Activated B cell treated with CpG ODN at 0.5 μM for 24 hours (primary cell): ENCODE results near the gene FAM8A1. TPM values are rescaled to one million over a fixed set of nuclear protein-coding genes. Genes with fewer than 3 reads are reported as not detected.
A peak's percentile ranks its signal among the peaks of the same experiment; 100 is the strongest.
"Not testable (repeated sequence)": the region's sequence is repeated elsewhere in the genome, so short reads cannot be mapped to it uniquely, and the experiment has no call there.

ENCODE experiments used
- ATAC-seq: fragments of 200-7000 bp; cut with Tn5 transposase; one replicate; pipeline ENCODE4 v1.10.0; 2021; ENCODE audit warnings: low read depth, mild to moderate bottlenecking, moderate library complexity
- CTCF ChIA-PET: fragments of 350-600 bp; sonication (Branson Sonifier 250); formaldehyde crosslinking; loops from one replicate; lab custom pipeline; 2021; ENCODE audit warnings: antibody characterized with exemption; lab: Charles Lee
- POLR2A ChIA-PET: fragments of 350-600 bp; sonication (Branson Sonifier 250); formaldehyde crosslinking; loops from one replicate; lab custom pipeline; 2021; ENCODE audit warnings: antibody characterized with exemption; lab: Charles Lee
- DNase-seq: peaks from one replicate; pipeline ENCODE4 v3.0.0; 2022
- H3K27ac Mint-ChIP-seq: one replicate; pipeline ENCODE4 v1.8.0; 2020; ENCODE audit warnings: mixed read lengths
- H3K27me3 Mint-ChIP-seq: one replicate; pipeline ENCODE4 v1.8.0; 2021; ENCODE audit warnings: mixed read lengths
- H3K36me3 Mint-ChIP-seq: one replicate; pipeline ENCODE4 v1.8.0; 2021; ENCODE audit warnings: low read depth, mixed read lengths
- H3K4me1 Mint-ChIP-seq: one replicate; pipeline ENCODE4 v1.8.0; 2021; ENCODE audit warnings: mixed read lengths
- H3K4me3 Mint-ChIP-seq: one replicate; pipeline ENCODE4 v1.8.0; 2020; ENCODE audit warnings: mild to moderate bottlenecking, mixed read lengths
- H3K9me3 Mint-ChIP-seq: one replicate; pipeline ENCODE4 v1.8.0; 2020; ENCODE audit warnings: mixed read lengths
- CTCF ChIP-seq: fragments of 200-600 bp; IDR thresholded peaks from one replicate; pipeline ENCODE4 v1.8.0; 2022; ENCODE audit warnings: antibody characterized with exemption, mild to moderate bottlenecking
- intact Hi-C: fragments of 100-400 bp; cut with micrococcal nuclease; formaldehyde crosslinking; loops from one replicate; pipeline ENCODE4 v1.15.1; 2024
- total RNA-seq: library from RNA; stranded (reverse); gene quantifications from 2 replicates; pipeline ENCODE4 v1.2.3, GENCODE V29; 2022

Gene FAM8A1
- total RNA-seq, 1 donor from 2014 or later, result 3.0 TPM

DNA sequence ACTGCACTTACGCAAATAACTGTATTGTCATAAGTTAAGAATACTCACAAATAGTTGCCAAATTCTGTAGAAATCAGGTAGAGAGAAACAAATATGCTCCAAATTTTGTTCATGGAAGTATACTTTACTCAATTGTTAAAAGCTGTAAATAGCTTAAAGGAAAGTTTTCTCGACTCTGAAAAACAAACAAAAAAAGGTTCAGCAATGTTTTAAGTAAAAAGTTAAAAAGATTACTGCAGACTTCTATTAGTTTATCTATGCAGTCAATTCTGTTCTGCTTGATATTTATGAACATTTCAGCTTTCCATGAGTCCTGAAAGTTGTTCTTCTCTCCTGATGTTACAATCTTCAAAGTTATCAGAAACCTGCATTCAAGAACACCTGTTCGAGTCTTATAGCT lies 37.5 kb upstream of the FAM8A1 start:
- DNase-seq (no peak), ATAC-seq (no peak)
- H3K4me1 Mint-ChIP-seq, result no peaks in the 10 kb centered on the region
- POLR2A ChIA-PET, result no interaction called here
- H3K9me3 Mint-ChIP-seq, result peaks cover 4% of the 10 kb centered on the region
- CTCF ChIA-PET, result no interaction called here
- intact Hi-C loops, result no loop called here
- TF ChIP-seq CTCF, result no peak
- H3K27me3 Mint-ChIP-seq, result peaks cover 2% of the 10 kb centered on the region
- no peak overlapping the region for H3K27ac Mint-ChIP-seq
- peaks cover 1% of the 10 kb centered on the region for H3K36me3 Mint-ChIP-seq
- no peak overlapping the region for H3K4me3 Mint-ChIP-seq

DNA sequence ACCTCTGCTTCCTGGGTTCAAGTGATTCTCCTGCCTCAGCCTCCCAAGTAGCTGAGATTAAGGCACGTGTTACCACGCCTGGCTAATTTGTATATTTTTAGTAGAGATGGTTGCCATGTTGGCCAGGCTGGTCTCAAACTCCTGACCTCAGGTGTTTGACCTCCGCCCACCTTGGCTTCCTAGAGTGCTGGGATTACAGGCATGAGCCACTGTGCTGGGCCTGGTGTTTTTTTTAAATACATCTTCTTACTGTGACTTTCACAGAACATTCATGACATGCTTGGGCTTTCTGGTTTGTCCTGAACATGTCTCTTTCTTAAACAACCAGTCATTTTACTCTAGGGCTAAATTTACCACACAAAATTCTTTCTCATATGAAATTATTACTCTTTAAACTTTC lies 34.7 kb upstream of the FAM8A1 start:
- CTCF ChIA-PET, result interaction anchor here (0.6 kb wide), 1 partner anchor 410 kb away, joined by 3 read pairs; no protein-coding TSS in a partner anchor
- no peak overlapping the region for H3K27ac Mint-ChIP-seq
- no peak overlapping the region for H3K4me3 Mint-ChIP-seq
- H3K4me1 Mint-ChIP-seq, result no peaks in the 10 kb centered on the region
- H3K36me3 Mint-ChIP-seq, result peaks cover 1% of the 10 kb centered on the region
- no peak for ATAC-seq
- no peak for DNase-seq
- POLR2A ChIA-PET, result no interaction called here
- H3K9me3 Mint-ChIP-seq, result peaks cover 4% of the 10 kb centered on the region
- TF ChIP-seq CTCF, result no peak
- H3K27me3 Mint-ChIP-seq, result peaks cover 2% of the 10 kb centered on the region
- intact Hi-C loops, result no loop called here

DNA sequence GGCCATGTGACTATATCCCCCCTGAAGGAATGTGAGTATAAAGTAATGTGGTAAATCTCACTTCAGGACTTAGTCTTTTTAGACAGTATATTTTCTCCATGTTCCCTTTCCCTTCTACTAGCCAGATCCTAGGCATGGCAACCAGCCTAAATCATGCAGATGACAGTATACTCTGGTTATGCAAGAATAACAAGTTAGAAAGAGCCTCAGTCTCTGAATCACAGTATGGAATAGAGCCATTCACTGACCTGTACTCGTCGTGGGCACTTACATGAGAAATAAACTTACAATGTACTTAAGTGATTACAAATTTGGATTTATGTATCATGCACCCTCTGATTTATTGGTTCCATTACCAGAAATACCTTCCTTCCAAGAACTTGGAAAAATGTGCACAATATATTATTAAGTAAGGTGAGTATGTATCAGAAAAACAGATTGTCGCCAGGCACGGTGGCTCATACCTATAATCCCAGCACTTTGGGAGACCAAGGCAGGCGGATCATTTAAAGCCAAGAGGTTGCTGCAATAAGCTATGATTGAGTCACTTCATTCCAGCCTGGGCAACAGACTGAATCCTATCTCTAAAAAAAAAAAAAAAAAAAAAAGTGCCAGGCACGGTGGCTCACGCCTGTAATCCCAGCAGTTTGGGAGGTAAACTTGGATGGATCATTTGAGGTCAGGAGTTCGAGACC lies 25.1 kb upstream of the FAM8A1 start:
- Mint-ChIP-seq H3K4me1 (no peaks in the 10 kb centered on the region), H3K27me3 (peaks cover 17% of the 10 kb centered on the region), H3K4me3 (no peak overlapping the region), H3K36me3 (no peaks in the 10 kb centered on the region), H3K9me3 (peaks cover 11% of the 10 kb centered on the region), H3K27ac (no peak overlapping the region)
- DNase-seq (no peak), ATAC-seq (no peak)
- no peak for TF ChIP-seq CTCF
- intact Hi-C loops, result no loop called here
- CTCF ChIA-PET, result interaction anchor here (1.1 kb wide), 1 partner anchor 9 kb away, joined by 3 read pairs; no protein-coding TSS in a partner anchor
- POLR2A ChIA-PET, result no interaction called here

GRCh38 chr6:17577059-17577458 lies 23.0 kb upstream of the FAM8A1 start:
- POLR2A ChIA-PET, result no interaction called here
- peaks cover 2% of the 10 kb centered on the region for H3K4me1 Mint-ChIP-seq
- H3K4me3 Mint-ChIP-seq, result no peak overlapping the region
- DNase-seq (no peak), ATAC-seq (no peak)
- H3K36me3 Mint-ChIP-seq, result no peaks in the 10 kb centered on the region
- intact Hi-C loops, result no loop called here
- CTCF ChIA-PET, result no interaction called here
- no peak for TF ChIP-seq CTCF
- H3K27me3 Mint-ChIP-seq, result peaks cover 17% of the 10 kb centered on the region
- no peak overlapping the region for H3K27ac Mint-ChIP-seq
- H3K9me3 Mint-ChIP-seq, result peaks cover 15% of the 10 kb centered on the region

DNA sequence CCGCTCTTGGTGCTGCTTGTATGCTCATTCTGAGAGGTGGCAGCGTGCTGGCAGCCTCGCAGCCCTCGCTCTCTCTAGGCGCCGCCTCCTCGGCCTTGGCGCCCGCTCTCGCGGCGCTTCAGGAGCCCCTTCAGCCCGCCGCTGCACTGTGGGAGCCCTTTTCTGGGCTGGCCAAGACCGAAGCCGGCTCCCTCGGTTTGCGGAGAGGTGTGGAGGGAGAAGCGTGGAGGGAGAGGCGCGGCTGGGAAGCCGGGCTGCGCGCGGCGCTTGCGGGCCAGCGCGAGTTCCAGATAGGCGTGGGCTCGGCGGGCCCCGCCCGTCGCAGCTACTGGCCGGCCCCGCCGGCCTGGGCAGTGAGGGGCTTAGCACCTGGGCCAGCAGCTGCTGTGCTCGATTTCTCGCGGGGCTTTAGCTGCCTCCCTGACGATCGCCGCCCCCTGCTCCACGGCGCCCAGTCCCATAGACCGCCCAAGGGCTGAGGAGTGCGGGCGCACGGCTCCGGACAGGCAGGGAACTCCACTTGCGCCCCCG lies 19.5 kb upstream of the FAM8A1 start:
- ATAC-seq, result peak; percentile 74
- Mint-ChIP-seq H3K4me1 (peaks cover 3% of the 10 kb centered on the region), H3K27me3 (peaks cover 7% of the 10 kb centered on the region), H3K27ac (no peak overlapping the region), H3K4me3 (peak overlapping the region; percentile 55), H3K36me3 (no peaks in the 10 kb centered on the region), H3K9me3 (peaks cover 15% of the 10 kb centered on the region)
- CTCF ChIA-PET, result interaction anchor here (1.0 kb wide), 1 partner anchor 20 kb away, joined by 4 read pairs; no protein-coding TSS in a partner anchor
- intact Hi-C loops, result no loop called here
- POLR2A ChIA-PET, result no interaction called here
- peak; percentile 22 for DNase-seq
- no peak for TF ChIP-seq CTCF

DNA sequence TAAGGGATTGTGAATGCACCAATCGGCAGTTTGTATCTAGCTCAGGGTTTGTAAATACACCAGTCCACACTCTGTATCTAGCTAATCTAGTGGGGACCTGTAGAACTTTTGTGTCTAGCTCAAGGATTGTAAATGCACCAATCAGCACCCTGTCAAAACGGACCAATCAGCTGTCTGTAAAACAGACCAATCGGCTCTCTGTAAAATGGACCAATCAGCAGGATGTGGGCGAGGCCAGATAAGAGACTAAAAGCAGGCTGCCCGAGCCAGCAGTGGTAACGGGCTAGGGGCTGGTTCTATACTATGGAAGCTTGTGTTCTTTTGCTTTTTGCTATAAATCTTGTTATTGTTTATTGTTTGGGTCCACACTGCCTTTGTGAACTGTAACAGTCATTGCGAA lies 18.8 kb upstream of the FAM8A1 start:
- H3K27ac Mint-ChIP-seq, POLR2A ChIA-PET: not testable (repeated sequence)

More for the DNA sequence above, 18.8 kb upstream of the FAM8A1 start:
- H3K4me1 Mint-ChIP-seq, intact Hi-C loops, H3K36me3 Mint-ChIP-seq, DNase-seq, ATAC-seq, H3K27me3 Mint-ChIP-seq: not testable (repeated sequence)
- Mint-ChIP-seq H3K4me3 (peak overlapping the region; percentile 50), H3K9me3 (peaks cover 15% of the 10 kb centered on the region)
- CTCF ChIA-PET, result interaction anchor here (0.8 to 1.0 kb wide), 2 partner anchors 20 to 223 kb away, joined by 4 read pairs; no protein-coding TSS in a partner anchor
